Left forelimb (tissue), 1 donor: Measurements from ENCODE around the gene ZNF880.
"Not testable (repeated sequence)": the region's sequence is repeated elsewhere in the genome, so short reads cannot be mapped to it uniquely, and the experiment has no call there.

ENCODE experiments used
- DNase-seq: peaks from one replicate; pipeline ENCODE4 v3.0.0-alpha.2; 2018; ENCODE audit warnings: low spot score

The ZNF880 gene

DNA sequence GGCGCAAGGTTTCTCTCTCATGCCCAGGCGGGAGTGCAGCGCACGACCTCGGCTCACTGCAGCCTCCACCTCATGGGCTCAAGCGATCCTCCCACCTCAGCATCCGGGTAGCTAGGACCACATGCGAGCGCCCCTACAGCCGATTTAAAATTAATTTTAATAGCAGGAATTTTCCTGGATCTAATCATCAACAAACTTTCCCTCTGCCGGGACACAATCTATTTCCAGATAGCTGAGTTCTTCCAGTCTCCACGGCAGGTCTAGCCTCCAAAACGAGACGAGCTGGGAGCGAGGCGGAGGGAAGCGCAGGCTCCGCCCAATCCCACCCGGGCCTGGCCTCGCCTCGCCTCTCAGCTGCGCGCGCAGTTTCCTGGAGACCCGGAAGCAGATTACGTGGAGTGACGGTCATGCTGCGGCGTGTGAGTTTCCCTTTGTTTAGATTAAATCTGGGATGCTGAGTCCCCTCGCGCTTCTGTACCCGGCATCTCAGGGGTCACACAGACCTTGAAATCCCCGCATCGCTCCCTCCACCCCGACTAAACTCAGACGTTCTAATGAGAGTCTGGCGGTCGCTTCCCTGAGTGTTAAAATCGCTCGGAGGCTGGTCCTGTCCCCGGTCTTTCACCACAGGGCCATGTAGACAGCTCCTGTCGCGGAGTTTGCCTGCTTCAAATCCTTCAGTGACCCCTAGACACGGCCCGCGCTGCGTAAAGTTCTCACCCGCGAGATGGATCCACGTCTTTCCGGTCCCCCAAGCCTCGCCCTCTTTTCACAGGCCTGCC lies at the start of gene ZNF880:
Gene ZNF880 (plus strand): TSS at position 365 of the 782 bp plus-strand sequence. CDS start 43 bp downstream, at position 408.
- peak; percentile 95 for DNase-seq

- no peak for DNase-seq
These were observed 47.3 kb upstream of the ZNF880 start for GRCh38 chr19:52322429-52322828.

- DNase-seq = no peak
These were observed 38.0 kb upstream of the ZNF880 start for GRCh38 chr19:52331757-52332156.

GRCh38 chr19:52335768-52336116 lies 34.0 kb upstream of the ZNF880 start:
- no peak for DNase-seq

GRCh38 chr19:52336117-52336790 lies 33.5 kb upstream of the ZNF880 start, which contains the start of gene ZNF610:
Gene ZNF610 (plus strand): TSS chr19:52336243. CDS start chr19:52349173, 12,930 bp downstream.
- DNase-seq = peak; percentile 91

DNA sequence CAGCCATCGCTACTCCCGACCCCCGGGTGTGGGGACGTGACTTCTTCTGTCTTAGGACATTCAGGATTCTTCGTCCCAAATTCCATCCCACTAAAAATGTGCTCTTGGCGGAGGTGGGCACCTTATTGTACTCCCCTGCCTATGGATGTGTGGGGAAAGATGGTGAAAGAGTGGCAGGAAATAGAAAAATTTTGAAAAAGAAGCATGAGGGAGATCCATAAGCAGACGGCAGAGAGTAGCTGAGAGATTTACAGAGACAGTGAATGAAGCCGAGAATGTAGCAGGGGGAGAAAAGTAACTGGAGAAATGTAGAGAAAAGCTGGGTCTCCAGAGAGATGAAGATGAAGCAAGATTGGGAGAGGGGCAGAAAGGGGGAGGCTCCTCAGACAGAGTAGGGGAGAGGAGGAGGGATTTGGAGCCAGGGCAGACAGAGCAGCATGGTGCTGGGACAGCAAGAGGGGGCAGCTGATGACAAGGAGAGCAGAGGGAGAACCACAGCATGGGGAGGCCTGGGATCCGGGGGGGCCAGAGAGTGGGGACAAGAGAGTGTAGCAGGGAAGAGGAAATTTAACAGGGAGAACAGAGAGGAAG lies 32.8 kb upstream of the ZNF880 start:
- DNase-seq = no peak

GRCh38 chr19:52339022-52339421 lies 30.7 kb upstream of the ZNF880 start:
- not testable (repeated sequence) for DNase-seq

DNA sequence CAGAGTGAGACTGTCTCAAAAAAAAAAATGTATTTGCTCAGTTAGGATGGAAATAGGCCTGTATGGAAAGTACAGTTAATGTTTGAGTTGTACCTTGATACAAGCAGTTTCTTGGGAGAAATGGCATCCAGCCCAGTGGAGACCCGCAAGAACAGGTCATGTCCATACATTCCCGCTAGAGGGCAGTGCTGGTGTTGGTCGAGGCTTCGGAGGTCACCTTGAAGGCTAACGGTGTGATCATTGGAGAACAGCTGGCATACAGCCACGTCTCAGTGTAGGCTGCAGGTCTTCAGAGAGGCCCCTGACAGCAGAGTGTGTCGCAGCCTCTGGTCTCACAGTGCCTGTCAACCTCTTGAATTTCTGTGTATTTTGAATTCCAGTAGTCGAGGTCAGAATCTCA lies 26.2 kb upstream of the ZNF880 start:
- DNase-seq = peak; percentile 68

GRCh38 chr19:52345162-52345561 lies 24.6 kb upstream of the ZNF880 start:
- DNase-seq = no peak

GRCh38 chr19:52351512-52351911 lies 18.2 kb upstream of the ZNF880 start:
- DNase-seq = no peak

DNA sequence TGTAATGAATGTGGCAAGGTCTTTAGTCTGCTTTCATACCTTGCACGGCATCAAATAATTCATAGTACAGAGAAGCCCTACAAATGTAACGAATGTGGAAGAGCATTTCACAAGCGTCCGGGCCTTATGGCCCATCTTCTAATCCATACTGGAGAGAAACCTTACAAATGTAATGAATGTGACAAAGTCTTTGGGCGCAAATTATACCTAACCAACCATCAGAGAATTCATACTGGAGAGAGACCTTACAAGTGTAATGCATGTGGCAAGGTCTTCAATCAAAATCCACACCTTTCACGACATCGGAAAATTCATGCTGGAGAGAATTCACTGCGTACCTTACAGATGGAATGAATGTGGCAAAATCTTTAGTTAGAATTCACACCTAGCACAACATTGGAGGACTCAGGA lies 3.3 kb upstream of the ZNF880 start:
- DNase-seq = no peak

- DNase-seq = no peak
These were observed 603 bp downstream of the ZNF880 start for GRCh38 chr19:52370341-52370710.

- no peak for DNase-seq
These were observed 21.4 kb downstream of the ZNF880 start for GRCh38 chr19:52391135-52391534.

DNA sequence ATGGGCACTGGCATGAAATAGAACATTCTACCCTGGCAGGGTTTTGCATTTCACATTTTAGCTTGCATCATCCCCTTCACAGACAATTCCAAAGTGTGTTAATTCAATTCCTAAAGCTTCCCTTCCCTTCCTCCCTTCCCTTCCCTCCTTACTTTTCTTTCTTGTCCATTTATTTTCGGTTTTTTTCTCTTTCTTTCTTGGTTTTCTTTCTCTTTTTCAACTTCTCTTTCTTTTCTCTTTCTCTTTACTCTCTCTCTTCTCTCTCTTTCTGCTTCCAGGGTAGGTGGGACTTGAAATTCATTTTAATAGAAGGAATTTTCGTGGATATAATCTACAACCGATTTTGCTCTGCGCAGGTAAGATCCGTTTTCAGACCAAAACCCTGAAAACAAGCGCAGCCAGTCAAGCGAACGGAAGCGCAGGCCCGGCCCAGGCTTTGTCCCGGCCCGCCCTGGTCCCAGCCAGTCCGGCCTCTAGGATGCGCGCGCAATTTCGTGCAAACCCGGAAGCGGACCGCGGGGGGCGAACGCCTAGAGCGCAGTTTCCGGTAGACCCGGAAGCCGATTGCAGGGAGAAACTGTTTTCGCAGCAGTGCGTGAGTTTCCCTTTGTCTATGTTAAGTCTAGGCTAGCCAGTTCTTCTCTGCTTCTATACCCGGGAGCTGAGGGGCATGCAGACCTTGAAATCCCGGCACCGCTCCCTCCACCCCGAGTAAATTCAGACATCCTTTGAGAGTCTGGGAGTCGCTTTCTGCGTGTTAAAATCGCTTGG lies 27.8 kb downstream of the ZNF880 start, which contains the start of gene ZNF528:
Gene ZNF528 (plus strand): TSS at position 540 of the 771 bp plus-strand sequence. CDS start 4,165 bp downstream, outside the sequence.
- DNase-seq = peak; percentile 97

DNA sequence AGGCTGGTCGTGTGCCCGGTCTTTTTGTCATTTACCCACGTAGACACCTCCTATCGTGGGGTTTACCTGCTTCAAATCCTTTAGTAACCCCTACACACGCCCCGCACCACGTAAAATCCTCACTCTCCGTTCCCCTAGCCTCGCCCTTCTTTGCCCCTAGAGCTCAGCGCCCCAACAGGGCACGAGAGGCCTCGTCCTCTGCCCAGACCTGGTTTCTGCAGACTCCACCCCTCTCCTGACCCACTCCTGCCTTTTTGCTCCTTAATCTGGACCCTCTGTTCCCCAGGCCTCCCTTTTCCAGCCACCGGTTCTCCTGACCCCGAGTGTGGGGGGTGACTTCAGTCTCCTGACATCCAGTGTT lies 28.3 kb downstream of the ZNF880 start:
- no peak for DNase-seq

DNA sequence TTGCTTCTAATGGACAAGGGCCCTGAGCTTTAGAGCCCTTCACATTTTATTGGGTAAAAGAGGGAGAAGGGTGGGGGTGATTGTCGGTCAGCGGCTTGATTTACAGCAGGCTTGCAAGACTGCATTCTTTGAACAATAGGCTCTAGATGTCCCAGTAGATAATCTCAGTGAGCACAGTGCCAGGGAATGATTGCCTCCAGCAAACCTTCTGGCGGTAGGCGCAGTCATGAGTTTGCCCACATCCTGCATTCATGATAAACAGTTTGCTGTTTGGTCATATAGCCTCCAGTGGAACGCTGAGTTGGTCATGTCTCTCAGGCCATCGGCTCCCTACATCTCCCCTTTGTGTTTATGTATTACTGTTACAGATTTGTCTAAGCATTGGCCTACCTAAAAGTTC lies 40.6 kb downstream of the ZNF880 start:
- DNase-seq = no peak

DNA sequence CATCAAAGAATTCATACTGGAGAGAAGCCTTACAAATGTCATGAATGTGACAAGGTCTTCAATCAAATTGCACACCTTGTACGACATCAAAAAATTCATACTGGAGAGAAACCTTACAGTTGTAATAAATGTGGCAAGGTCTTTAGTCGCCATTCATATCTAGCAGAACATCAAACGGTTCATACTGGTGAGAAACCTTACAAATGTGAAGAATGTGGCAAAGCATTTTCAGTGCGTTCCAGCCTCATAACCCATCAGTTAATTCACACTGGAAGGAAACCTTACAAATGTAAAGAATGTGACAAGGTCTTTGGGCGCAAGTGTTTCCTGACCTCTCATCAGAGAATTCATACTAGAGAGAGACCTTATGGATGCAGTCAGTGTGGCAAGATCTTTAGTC lies 46.0 kb downstream of the ZNF880 start:
- no peak for DNase-seq

DNA sequence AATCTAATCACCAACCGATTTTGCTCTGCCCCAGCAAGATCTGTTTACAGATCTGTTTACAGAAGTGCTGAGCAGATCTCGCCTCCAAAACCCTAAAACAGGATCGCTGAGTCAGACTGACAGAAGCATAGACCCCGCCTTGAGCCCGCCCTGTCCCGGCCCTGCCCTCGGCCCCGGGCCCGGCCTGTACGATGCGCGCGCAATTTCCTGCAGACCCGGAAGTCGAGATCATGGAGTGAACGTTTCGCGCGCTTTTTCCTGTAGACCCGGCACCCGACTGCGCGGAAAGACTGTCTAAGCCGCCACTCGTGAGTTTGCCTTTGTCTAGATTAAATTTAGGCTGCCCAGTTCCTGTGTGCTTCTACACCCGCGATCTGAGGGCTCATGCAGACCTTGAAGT lies 59.2 kb downstream of the ZNF880 start, which contains the start of gene ZNF534:
Gene ZNF534 (plus strand): TSS at position 212 of the 400 bp plus-strand sequence. CDS start 2,327 bp downstream, outside the sequence.
- no peak for DNase-seq
